ENCODE measurements around the gene TMEM145. TPM values are rescaled to one million over a fixed set of nuclear protein-coding genes. Genes with fewer than 3 reads are reported as not detected.

The TMEM145 gene
- total RNA-seq, 1 experiment from 2014 or later, result 3.0 TPM

- no TSS peak for BruUV-seq (replicated peaks)
- DNase-seq (ENCODE audit: low read depth, low spot score), result no peak
- intact Hi-C loops (cut with micrococcal nuclease; ENCODE audit: unreplicated experiment), result no loop called here
- in situ Hi-C loops (cut with HindIII; ENCODE audit: low pct_unique_long_range_greater_than_20kb, low sequenced_read_pairs), result no loop called here
- ChIA-PET POLR2A (no interaction called here), CTCF (no interaction called here)
- Histone ChIP-seq H3K36me3 (ENCODE audit: control insufficient read depth, insufficient read depth, low read length) (no peaks in the 10 kb centered on the region), H3K4me1 (ENCODE audit: control insufficient read depth, insufficient read depth, low read length) (no peaks in the 10 kb centered on the region), H3K4me3 (ENCODE audit: low read depth in 2 of 2, low read length in 2 of 2) (no peak overlapping the region), H3K27me3 (ENCODE audit: control insufficient read depth, insufficient read depth, low read length) (no peaks in the 10 kb centered on the region), H3K9me3 (ENCODE audit: control insufficient read depth, insufficient read depth, low read depth, low read length) (no peaks in the 10 kb centered on the region), H3K27ac (ENCODE audit: low read length) (no peak overlapping the region)
- TF ChIP-seq POLR2AphosphoS5 (IDR thresholded peaks at IDR 0.05; ENCODE audit: low read depth, low read length) (no peak), TCF7L2 (IDR thresholded peaks at IDR 0.05; ENCODE audit: low read depth, low read length) (no peak), CTCF (IDR thresholded peaks at IDR 0.05) (no peak), REST (IDR thresholded peaks at IDR 0.05; ENCODE audit: insufficient read depth in 1 of 2, low read depth in 2 of 2, low read length in 1 of 2) (no peak), SIN3A (IDR thresholded peaks at IDR 0.05; ENCODE audit: borderline replicate concordance, insufficient read depth, low read depth, low read length) (no peak)
- ATAC-seq, result no peak
Observed at GRCh38 chr19:42353341-42354015, 40.4 kb downstream of the TMEM145 start.

GRCh38 chr19:42355896-42356295 lies 42.8 kb downstream of the TMEM145 start:
- in situ Hi-C loops (cut with HindIII; ENCODE audit: low pct_unique_long_range_greater_than_20kb, low sequenced_read_pairs), result no loop called here
- intact Hi-C loops (cut with micrococcal nuclease; ENCODE audit: unreplicated experiment), result no loop called here

More at GRCh38 chr19:42355896-42356295, 42.8 kb downstream of the TMEM145 start:
- Histone ChIP-seq H3K9me3 (ENCODE audit: control insufficient read depth, insufficient read depth, low read depth, low read length) (no peaks in the 10 kb centered on the region), H3K4me1 (ENCODE audit: control insufficient read depth, insufficient read depth, low read length) (no peaks in the 10 kb centered on the region), H3K4me3 (ENCODE audit: low read depth in 2 of 2, low read length in 2 of 2) (no peak overlapping the region), H3K27ac (ENCODE audit: low read length) (no peak overlapping the region), H3K36me3 (ENCODE audit: control insufficient read depth, insufficient read depth, low read length) (no peaks in the 10 kb centered on the region), H3K27me3 (ENCODE audit: control insufficient read depth, insufficient read depth, low read length) (no peaks in the 10 kb centered on the region)
- TF ChIP-seq POLR2AphosphoS5 (IDR thresholded peaks at IDR 0.05; ENCODE audit: low read depth, low read length), result no peak
- TF ChIP-seq REST (IDR thresholded peaks at IDR 0.05; ENCODE audit: insufficient read depth in 1 of 2, low read depth in 2 of 2, low read length in 1 of 2), result no peak
- TF ChIP-seq TCF7L2 (IDR thresholded peaks at IDR 0.05; ENCODE audit: low read depth, low read length), result no peak
- no peak for TF ChIP-seq SIN3A (IDR thresholded peaks at IDR 0.05; ENCODE audit: borderline replicate concordance, insufficient read depth, low read depth, low read length)
- no peak for TF ChIP-seq CTCF (IDR thresholded peaks at IDR 0.05)
- CTCF ChIA-PET, result no interaction called here
- no peak for DNase-seq (ENCODE audit: low read depth, low spot score)
- BruUV-seq (replicated peaks), result no TSS peak
- POLR2A ChIA-PET, result no interaction called here
- ATAC-seq, result no peak

All from Panc1 (cell line).